T-helper 1 cell treated with Interleukin-12 subunit alpha and Interleukin-12 subunit beta and Interleukin-4 antibody, amounts not matched to agents 30 μg/mL and 1 μg/mL, for 36 hours (primary cell): ENCODE results near the gene TRIM71.
A peak's percentile ranks its signal among the peaks of the same experiment; 100 is the strongest.
"Not testable (repeated sequence)": the region's sequence is repeated elsewhere in the genome, so short reads cannot be mapped to it uniquely, and the experiment has no call there.

Experiments
- H3K27ac Mint-ChIP-seq: one replicate; pipeline ENCODE4 v1.8.0; 2021; ENCODE audit warnings: mild to moderate bottlenecking, mixed read lengths
- H3K27me3 Mint-ChIP-seq: one replicate; pipeline ENCODE4 v1.8.0; 2021; ENCODE audit warnings: low read depth, mixed read lengths
- H3K36me3 Mint-ChIP-seq: one replicate; pipeline ENCODE4 v1.8.0; 2021; ENCODE audit warnings: low read depth, mixed read lengths
- H3K4me1 Mint-ChIP-seq: one replicate; pipeline ENCODE4 v1.8.0; 2021; ENCODE audit warnings: low read depth, mixed read lengths
- H3K4me3 Mint-ChIP-seq: one replicate; pipeline ENCODE4 v1.8.0; 2021; ENCODE audit warnings: mild to moderate bottlenecking, moderate library complexity, mixed read lengths
- H3K9me3 Mint-ChIP-seq: one replicate; pipeline ENCODE4 v1.8.0; 2021; ENCODE audit warnings: mixed read lengths

The TRIM71 gene

GRCh38 chr3:32844322-32844654 lies 26.5 kb downstream of the TRIM71 start:
- H3K36me3 Mint-ChIP-seq = no peaks in the 10 kb centered on the region
- peaks cover 20% of the 10 kb centered on the region for H3K27me3 Mint-ChIP-seq
- peaks cover 11% of the 10 kb centered on the region for H3K4me1 Mint-ChIP-seq
- H3K27ac Mint-ChIP-seq = no peak overlapping the region
- no peaks in the 10 kb centered on the region for H3K9me3 Mint-ChIP-seq
- H3K4me3 Mint-ChIP-seq = no peak overlapping the region

GRCh38 chr3:32844914-32845313 lies 27.1 kb downstream of the TRIM71 start:
- Mint-ChIP-seq H3K27ac (no peak overlapping the region), H3K4me3 (no peak overlapping the region), H3K4me1 (peaks cover 11% of the 10 kb centered on the region), H3K9me3 (no peaks in the 10 kb centered on the region), H3K36me3 (no peaks in the 10 kb centered on the region), H3K27me3 (peaks cover 17% of the 10 kb centered on the region)

- not testable (repeated sequence) for H3K4me3 Mint-ChIP-seq, H3K9me3 Mint-ChIP-seq, H3K27ac Mint-ChIP-seq, H3K36me3 Mint-ChIP-seq
- Mint-ChIP-seq H3K4me1 (peaks cover 11% of the 10 kb centered on the region), H3K27me3 (peaks cover 16% of the 10 kb centered on the region)
Observed at GRCh38 chr3:32845546-32845945, 27.7 kb downstream of the TRIM71 start.

- H3K4me3 Mint-ChIP-seq, H3K4me1 Mint-ChIP-seq, H3K36me3 Mint-ChIP-seq, H3K27me3 Mint-ChIP-seq, H3K27ac Mint-ChIP-seq, H3K9me3 Mint-ChIP-seq: not testable (repeated sequence)
Observed at GRCh38 chr3:32847045-32847444, 29.2 kb downstream of the TRIM71 start.

- Mint-ChIP-seq H3K27ac (no peak overlapping the region), H3K4me3 (no peak overlapping the region), H3K36me3 (no peaks in the 10 kb centered on the region), H3K4me1 (peaks cover 4% of the 10 kb centered on the region), H3K9me3 (no peaks in the 10 kb centered on the region), H3K27me3 (peaks cover 5% of the 10 kb centered on the region)
Observed at GRCh38 chr3:32847528-32847927, 29.7 kb downstream of the TRIM71 start.

- Mint-ChIP-seq H3K9me3 (no peaks in the 10 kb centered on the region), H3K4me3 (no peak overlapping the region), H3K27me3 (peaks cover 5% of the 10 kb centered on the region), H3K4me1 (no peaks in the 10 kb centered on the region), H3K27ac (no peak overlapping the region), H3K36me3 (no peaks in the 10 kb centered on the region)
Observed at GRCh38 chr3:32848215-32848614, 30.4 kb downstream of the TRIM71 start.

GRCh38 chr3:32849046-32849445 lies 31.2 kb downstream of the TRIM71 start:
- no peaks in the 10 kb centered on the region for H3K36me3 Mint-ChIP-seq
- no peaks in the 10 kb centered on the region for H3K4me1 Mint-ChIP-seq
- H3K27ac Mint-ChIP-seq = no peak overlapping the region
- no peak overlapping the region for H3K4me3 Mint-ChIP-seq
- peaks cover 5% of the 10 kb centered on the region for H3K27me3 Mint-ChIP-seq
- no peaks in the 10 kb centered on the region for H3K9me3 Mint-ChIP-seq

GRCh38 chr3:32850226-32850625 lies 32.4 kb downstream of the TRIM71 start:
- Mint-ChIP-seq H3K9me3 (no peaks in the 10 kb centered on the region), H3K4me1 (no peaks in the 10 kb centered on the region), H3K27me3 (peaks cover 8% of the 10 kb centered on the region), H3K4me3 (no peak overlapping the region), H3K36me3 (no peaks in the 10 kb centered on the region), H3K27ac (no peak overlapping the region)

GRCh38 chr3:32850636-32851035 lies 32.8 kb downstream of the TRIM71 start:
- no peak overlapping the region for H3K4me3 Mint-ChIP-seq
- H3K27me3 Mint-ChIP-seq = peaks cover 8% of the 10 kb centered on the region
- H3K9me3 Mint-ChIP-seq = no peaks in the 10 kb centered on the region
- no peaks in the 10 kb centered on the region for H3K36me3 Mint-ChIP-seq
- H3K4me1 Mint-ChIP-seq = no peaks in the 10 kb centered on the region
- no peak overlapping the region for H3K27ac Mint-ChIP-seq

- H3K4me3 Mint-ChIP-seq = no peak overlapping the region
- H3K27ac Mint-ChIP-seq = no peak overlapping the region
- no peaks in the 10 kb centered on the region for H3K9me3 Mint-ChIP-seq
- H3K36me3 Mint-ChIP-seq = no peaks in the 10 kb centered on the region
- H3K4me1 Mint-ChIP-seq = no peaks in the 10 kb centered on the region
- H3K27me3 Mint-ChIP-seq = peaks cover 3% of the 10 kb centered on the region
Observed at GRCh38 chr3:32852146-32852545, 34.3 kb downstream of the TRIM71 start.

GRCh38 chr3:32855350-32855953 lies 37.7 kb downstream of the TRIM71 start:
- Mint-ChIP-seq H3K27me3 (peaks cover 13% of the 10 kb centered on the region), H3K4me1 (no peaks in the 10 kb centered on the region), H3K36me3 (no peaks in the 10 kb centered on the region), H3K9me3 (no peaks in the 10 kb centered on the region), H3K27ac (peak overlapping the region; percentile 2), H3K4me3 (no peak overlapping the region)

- H3K9me3 Mint-ChIP-seq = no peaks in the 10 kb centered on the region
- no peaks in the 10 kb centered on the region for H3K4me1 Mint-ChIP-seq
- H3K36me3 Mint-ChIP-seq = no peaks in the 10 kb centered on the region
- peaks cover 13% of the 10 kb centered on the region for H3K27me3 Mint-ChIP-seq
- no peak overlapping the region for H3K27ac Mint-ChIP-seq
- no peak overlapping the region for H3K4me3 Mint-ChIP-seq
Observed at GRCh38 chr3:32856355-32856889, 38.6 kb downstream of the TRIM71 start.

- no peaks in the 10 kb centered on the region for H3K4me1 Mint-ChIP-seq
- H3K9me3 Mint-ChIP-seq = no peaks in the 10 kb centered on the region
- no peaks in the 10 kb centered on the region for H3K36me3 Mint-ChIP-seq
- no peak overlapping the region for H3K4me3 Mint-ChIP-seq
- H3K27ac Mint-ChIP-seq = no peak overlapping the region
- H3K27me3 Mint-ChIP-seq = peaks cover 13% of the 10 kb centered on the region
Observed at GRCh38 chr3:32856901-32857507, 39.2 kb downstream of the TRIM71 start.

- H3K9me3 Mint-ChIP-seq = no peaks in the 10 kb centered on the region
- H3K4me1 Mint-ChIP-seq = no peaks in the 10 kb centered on the region
- H3K27me3 Mint-ChIP-seq = peaks cover 13% of the 10 kb centered on the region
- no peak overlapping the region for H3K4me3 Mint-ChIP-seq
- no peaks in the 10 kb centered on the region for H3K36me3 Mint-ChIP-seq
- no peak overlapping the region for H3K27ac Mint-ChIP-seq
Observed at GRCh38 chr3:32857921-32858320, 40.1 kb downstream of the TRIM71 start.

GRCh38 chr3:32859604-32860237 lies 41.9 kb downstream of the TRIM71 start:
- Mint-ChIP-seq H3K36me3 (no peaks in the 10 kb centered on the region), H3K4me1 (no peaks in the 10 kb centered on the region), H3K4me3 (no peak overlapping the region), H3K9me3 (no peaks in the 10 kb centered on the region), H3K27me3 (peaks cover 11% of the 10 kb centered on the region), H3K27ac (no peak overlapping the region)
